ES-I3 (cell line): Measurements from ENCODE around the gene CSH1.
"Not testable (repeated sequence)": the region's sequence is repeated elsewhere in the genome, so short reads cannot be mapped to it uniquely, and the experiment has no call there.

Experiments used
- H3K36me3 ChIP-seq: 2 replicates; pipeline ENCODE4 v1.6.1; 2013; ENCODE audit warnings: mild to moderate bottlenecking, low read length, control low read depth, moderate library complexity; ENCODE audit not compliant: insufficient read depth
- H3K4me1 ChIP-seq: 2 replicates; pipeline ENCODE4 v1.6.1; 2013; ENCODE audit warnings: mild to moderate bottlenecking, control low read depth, low read length; ENCODE audit not compliant: insufficient read depth
- H3K9ac ChIP-seq: 2 replicates; pipeline ENCODE4 v1.6.1; 2013; ENCODE audit warnings: low read depth, mild to moderate bottlenecking, low read length, moderate library complexity
- H3K9me3 ChIP-seq: 2 replicates; pipeline ENCODE4 v1.6.1; 2013; ENCODE audit warnings: mild to moderate bottlenecking, low read length, moderate library complexity; ENCODE audit not compliant: control insufficient read depth, insufficient read depth

Gene CSH1

GRCh38 chr17:63873577-63873976 is 22.8 kb downstream of the CSH1 start, which contains the start of gene CSH2:
CSH2 (minus strand) TSS chr17:63873677; CDS start chr17:63873614, 63 bp downstream.
- not testable (repeated sequence) for H3K36me3 ChIP-seq

GRCh38 chr17:63871646-63872365 is 24.6 kb downstream of the CSH1 start:
- H3K9ac ChIP-seq, H3K4me1 ChIP-seq, H3K36me3 ChIP-seq, H3K9me3 ChIP-seq: not testable (repeated sequence)

More at GRCh38 chr17:63873577-63873976, 22.8 kb downstream of the CSH1 start, which contains the start of gene CSH2:
- H3K4me1 ChIP-seq, H3K9me3 ChIP-seq, H3K9ac ChIP-seq: not testable (repeated sequence)

DNA sequence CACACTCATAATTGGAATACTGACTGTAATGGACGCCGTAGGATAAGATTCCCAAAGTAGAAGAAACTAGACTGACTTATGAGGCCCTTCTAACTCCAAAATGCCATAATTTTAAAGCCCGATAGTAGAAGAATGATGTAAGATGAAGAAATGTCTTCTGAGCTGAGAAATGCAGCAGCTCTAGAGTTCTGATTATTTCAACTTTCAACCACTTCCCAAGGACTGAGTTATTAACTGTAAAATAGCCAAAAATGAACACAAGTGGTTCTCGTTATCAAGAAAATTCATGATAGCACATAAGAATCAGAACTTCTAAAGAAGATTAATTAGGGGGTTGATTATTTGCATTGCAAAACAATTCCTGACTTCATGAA is 26.1 kb downstream of the CSH1 start:
- not testable (repeated sequence) for H3K4me1 ChIP-seq, H3K9ac ChIP-seq, H3K36me3 ChIP-seq, H3K9me3 ChIP-seq

DNA sequence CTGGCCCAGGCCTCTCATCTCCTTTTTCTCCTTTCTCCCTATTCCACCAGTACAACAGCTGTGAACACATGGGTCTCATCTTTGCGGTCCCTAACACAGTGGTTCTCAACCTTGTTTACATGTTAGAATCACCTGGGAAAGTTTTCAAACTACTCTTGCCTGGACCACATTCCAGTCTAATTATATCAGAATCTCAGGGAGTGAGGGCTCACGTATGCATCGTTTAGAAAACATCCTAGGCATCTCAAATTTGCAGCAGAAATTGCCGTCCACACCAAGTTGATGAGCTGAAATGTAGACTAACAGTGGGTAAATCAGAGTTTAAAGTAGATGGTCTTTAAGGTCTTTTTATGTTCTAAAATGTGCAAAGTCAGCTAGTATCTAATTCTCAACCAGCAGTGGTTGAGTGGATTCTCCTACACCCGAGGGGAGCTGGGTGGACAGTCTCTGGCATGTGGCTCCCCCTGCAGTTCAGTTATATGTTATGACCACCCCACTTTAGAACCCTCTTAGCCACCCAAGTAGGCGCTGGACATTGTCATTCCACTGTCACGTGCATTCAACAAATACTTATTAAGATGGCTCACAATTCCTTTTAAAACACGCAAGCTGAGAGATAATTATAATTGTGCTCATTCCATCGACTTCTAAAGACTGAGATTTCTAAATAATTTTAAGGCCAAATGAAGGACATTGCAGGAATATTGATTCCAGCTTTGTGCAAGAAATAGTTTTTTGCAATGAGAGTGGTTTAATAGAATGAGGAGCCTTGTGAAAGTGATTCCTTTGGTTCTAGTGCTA is 26.7 kb downstream of the CSH1 start:
- not testable (repeated sequence) for H3K9ac ChIP-seq, H3K36me3 ChIP-seq, H3K4me1 ChIP-seq, H3K9me3 ChIP-seq

DNA sequence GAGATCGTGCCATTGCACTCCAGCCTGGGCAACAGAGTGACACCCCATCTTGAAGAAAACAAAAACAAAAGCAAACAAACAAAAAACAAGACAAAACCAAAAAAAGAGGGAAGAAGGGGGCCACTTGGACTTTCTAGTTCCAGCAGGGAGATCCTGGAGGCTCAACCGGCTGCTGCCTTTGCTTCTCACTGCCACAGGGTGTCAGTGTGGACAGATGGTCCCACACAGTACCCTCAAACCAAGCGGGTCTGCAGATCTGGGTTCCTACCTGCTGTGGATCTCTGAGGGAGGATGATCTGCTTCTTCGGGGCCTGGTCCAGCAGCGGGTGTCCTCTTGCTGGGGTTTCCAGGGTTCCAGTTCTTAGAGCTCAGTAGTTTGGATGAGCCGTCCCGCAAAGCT is 29.7 kb downstream of the CSH1 start:
- H3K9ac ChIP-seq, H3K9me3 ChIP-seq, H3K4me1 ChIP-seq, H3K36me3 ChIP-seq: not testable (repeated sequence)

DNA sequence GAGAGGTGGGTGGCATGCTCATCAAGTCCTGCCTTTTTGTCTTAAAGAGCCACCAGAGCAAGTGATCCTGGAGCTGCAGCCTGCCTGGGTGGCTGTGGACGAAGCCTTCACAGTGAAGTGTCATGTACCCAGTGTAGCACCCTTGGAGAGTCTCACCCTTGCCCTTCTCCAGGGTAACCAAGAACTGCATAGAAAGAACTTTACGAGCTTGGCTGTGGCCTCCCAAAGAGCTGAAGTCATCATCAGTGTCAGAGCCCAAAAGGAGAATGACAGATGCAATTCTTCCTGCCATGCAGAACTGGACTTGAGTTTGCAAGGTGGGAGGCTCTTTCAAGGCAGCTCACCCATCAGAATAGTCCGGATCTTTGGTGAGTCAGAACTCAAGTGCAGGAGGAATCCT is 37.1 kb downstream of the CSH1 start:
- no peaks in the 10 kb centered on the region for H3K4me1 ChIP-seq
- H3K36me3 ChIP-seq: no peaks in the 10 kb centered on the region
- H3K9me3 ChIP-seq: no peaks in the 10 kb centered on the region
- H3K9ac ChIP-seq: no peak overlapping the region

GRCh38 chr17:63856425-63856824 is 39.9 kb downstream of the CSH1 start:
- not testable (repeated sequence) for H3K4me1 ChIP-seq, H3K9ac ChIP-seq

GRCh38 chr17:63855185-63855584 is 41.2 kb downstream of the CSH1 start:
- Histone ChIP-seq H3K36me3 (no peaks in the 10 kb centered on the region), H3K9ac (no peak overlapping the region), H3K4me1 (no peaks in the 10 kb centered on the region), H3K9me3 (no peaks in the 10 kb centered on the region)

More at GRCh38 chr17:63856425-63856824, 39.9 kb downstream of the CSH1 start:
- H3K9me3 ChIP-seq, H3K36me3 ChIP-seq: not testable (repeated sequence)

DNA sequence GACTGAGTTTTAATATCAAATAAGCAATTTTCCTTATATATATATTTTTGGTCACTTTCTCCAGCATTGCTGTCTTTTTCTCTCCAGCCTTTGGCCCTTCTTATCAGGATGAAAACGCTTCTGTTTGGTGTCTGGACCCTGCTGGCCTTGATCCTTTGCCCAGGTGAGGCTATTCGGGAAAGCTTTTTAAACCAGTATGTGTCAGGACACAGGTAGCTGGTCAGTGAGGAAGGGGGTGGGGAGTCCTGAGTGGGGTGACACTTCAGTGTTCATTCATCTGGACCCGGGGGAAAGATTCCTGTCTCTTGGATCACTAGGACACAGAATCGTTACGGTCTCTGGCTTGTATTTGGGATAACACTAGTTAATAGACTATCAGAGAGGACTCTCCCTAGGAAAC is 41.7 kb downstream of the CSH1 start:
- no peaks in the 10 kb centered on the region for H3K36me3 ChIP-seq
- H3K9me3 ChIP-seq: no peaks in the 10 kb centered on the region
- H3K4me1 ChIP-seq: no peaks in the 10 kb centered on the region
- no peak overlapping the region for H3K9ac ChIP-seq

DNA sequence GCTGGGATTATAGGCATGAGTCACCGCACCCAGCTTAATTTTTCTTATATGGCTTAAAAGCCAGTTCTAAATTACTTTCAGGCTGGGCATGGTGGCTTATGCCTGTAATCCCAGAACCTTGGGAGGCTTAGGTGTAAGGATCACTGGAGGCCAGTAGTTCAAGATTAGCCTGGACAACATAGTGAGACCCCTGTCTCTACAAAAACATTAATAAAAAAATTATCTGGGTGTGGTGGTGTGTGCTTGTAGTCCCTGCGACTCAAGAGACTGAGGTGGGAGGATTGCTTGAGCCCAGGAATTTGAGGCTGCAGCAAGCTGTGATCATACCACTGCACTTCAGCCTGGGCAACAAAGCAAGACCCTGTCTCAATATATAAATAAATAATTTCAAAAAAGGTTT is 43.1 kb downstream of the CSH1 start:
- Histone ChIP-seq H3K9me3 (no peaks in the 10 kb centered on the region), H3K9ac (no peak overlapping the region), H3K4me1 (no peaks in the 10 kb centered on the region), H3K36me3 (no peaks in the 10 kb centered on the region)

DNA sequence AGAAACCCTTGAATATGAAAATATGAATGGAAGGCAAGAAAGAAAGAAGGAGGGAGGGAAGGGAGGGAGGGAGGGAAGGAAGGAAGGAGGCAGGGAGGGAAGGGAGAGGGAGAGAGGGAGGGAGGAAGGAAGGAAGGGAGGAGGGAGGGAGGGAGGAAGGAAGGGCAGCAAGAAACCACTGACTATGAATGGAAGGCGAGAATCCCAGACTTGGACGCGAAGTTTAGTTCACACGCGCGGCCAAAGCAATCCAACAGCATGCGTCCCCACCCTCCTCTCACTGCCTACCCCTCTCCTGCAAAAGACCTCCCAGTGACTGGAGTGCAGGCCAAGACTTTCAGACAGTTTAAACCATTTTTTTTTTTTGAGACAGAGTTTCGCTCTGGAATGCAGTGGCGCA is 46.0 kb downstream of the CSH1 start:
- H3K9ac ChIP-seq: no peak overlapping the region
- no peaks in the 10 kb centered on the region for H3K36me3 ChIP-seq
- H3K4me1 ChIP-seq: no peaks in the 10 kb centered on the region
- H3K9me3 ChIP-seq: no peaks in the 10 kb centered on the region

DNA sequence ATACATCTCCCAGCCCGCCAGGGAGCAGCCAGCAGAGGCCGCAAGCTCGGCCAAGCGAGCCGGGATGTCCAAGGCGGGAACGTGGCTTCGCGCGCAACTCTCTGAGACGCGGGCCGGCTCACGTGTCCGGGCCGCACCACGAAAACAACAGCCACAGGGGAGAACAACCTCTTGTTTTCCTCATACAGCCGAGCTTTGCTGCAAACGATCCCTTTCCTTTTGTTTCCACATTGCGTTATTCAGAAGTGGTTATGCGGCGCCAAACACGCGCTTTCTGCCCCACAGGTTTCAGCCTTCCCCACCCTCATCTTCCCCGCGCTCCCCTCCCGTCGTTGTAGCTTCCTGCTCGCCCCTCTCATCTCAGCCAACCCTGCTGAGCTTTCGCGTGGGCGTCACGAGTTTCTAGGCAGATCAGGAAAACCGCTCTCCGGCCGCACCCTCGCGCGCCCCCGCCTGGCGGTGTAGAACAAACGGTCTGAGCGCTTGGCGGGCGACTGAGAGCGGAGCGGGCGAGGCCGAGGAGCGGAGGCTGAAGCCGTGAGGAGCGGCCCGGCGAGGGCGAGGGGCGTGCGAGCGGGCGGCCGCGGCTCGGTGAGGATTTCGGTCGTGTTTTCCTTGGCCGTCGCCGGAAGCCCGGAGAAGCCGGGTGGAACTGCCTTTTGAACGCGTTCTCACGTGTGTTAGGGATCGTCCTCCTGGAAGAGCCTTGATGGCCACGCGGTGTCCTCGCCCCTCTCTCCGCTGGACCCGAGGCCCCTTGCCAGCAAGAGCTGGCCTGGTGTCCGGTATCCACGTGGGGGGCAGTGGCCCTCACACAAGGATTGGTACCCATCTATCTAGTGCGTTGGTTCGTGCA is 47.3 kb downstream of the CSH1 start:
- Histone ChIP-seq H3K9me3 (no peaks in the 10 kb centered on the region), H3K4me1 (no peaks in the 10 kb centered on the region), H3K9ac (peak overlapping the region; percentile 9), H3K36me3 (no peaks in the 10 kb centered on the region)

- no peaks in the 10 kb centered on the region for H3K4me1 ChIP-seq
- no peaks in the 10 kb centered on the region for H3K9me3 ChIP-seq
- no peaks in the 10 kb centered on the region for H3K36me3 ChIP-seq
- H3K9ac ChIP-seq: no peak overlapping the region
Measured at GRCh38 chr17:63847525-63848249, 48.7 kb downstream of the CSH1 start.

GRCh38 chr17:63845509-63845908 is 50.9 kb downstream of the CSH1 start:
- H3K9ac ChIP-seq: no peak overlapping the region
- H3K9me3 ChIP-seq: no peaks in the 10 kb centered on the region
- no peaks in the 10 kb centered on the region for H3K36me3 ChIP-seq
- peaks cover 5% of the 10 kb centered on the region; the same call in 1 of the 2 replicates for H3K4me1 ChIP-seq
